Gastrocnemius medialis (tissue), 4 donors: ENCODE measurements around the gene BMPR2. TPM values are rescaled to one million over a fixed set of nuclear protein-coding genes. Genes with fewer than 3 reads are reported as not detected.

Source experiments
- ATAC-seq, 2 donors: fragments of 150-250 bp; one replicate each; pipeline ENCODE4 v1.9.1; 2016
- DNase-seq, 2 donors: peaks; one replicate each; pipeline ENCODE4 v3.0.0-alpha.2; 2019
- H3K27ac ChIP-seq, 4 donors: fragments of 200-600 bp; sonication (generic); 1 replicate in 1 of 4; 2 replicates in 3 of 4; pipeline ENCODE4 v1.5.1; 2016 to 2018; ENCODE audit warnings: mild to moderate bottlenecking in 2 of 4, moderate library complexity in 1 of 4
- H3K27me3 ChIP-seq, 3 donors: fragments of 200-600 bp; sonication (generic) in 2 of 3; 1 replicate in 1 of 3; 2 replicates in 2 of 3; pipeline versions ENCODE4 v1.5.1 to v1.6.0; 2016 to 2019; ENCODE audit warnings: mild to moderate bottlenecking in 1 of 3, moderate library complexity in 1 of 3
- H3K36me3 ChIP-seq, 2 donors: fragments of 200-600 bp; sonication (generic) in 1 of 2; one replicate each; pipeline ENCODE4 v1.5.1; 2017 to 2018
- H3K4me1 ChIP-seq, 2 donors: fragments of 200-600 bp; sonication (generic) in 1 of 2; one replicate each; pipeline ENCODE4 v1.5.1; 2016 to 2017; ENCODE audit warnings: mild to moderate bottlenecking in 2 of 2
- H3K4me3 ChIP-seq, 4 donors: fragments of 200-600 bp; sonication (generic) in 3 of 4; 1 replicate in 1 of 4; 2 replicates in 3 of 4; pipeline ENCODE4 v1.5.1; 2016 to 2019; ENCODE audit warnings: mild to moderate bottlenecking in 2 of 4
- H3K9me3 ChIP-seq, 3 donors: fragments of 200-600 bp; sonication (generic) in 2 of 3; 1 replicate in 1 of 3; 2 replicates in 2 of 3; pipeline ENCODE4 v1.5.1; 2016 to 2019
- POLR2A ChIP-seq, 2 donors: fragments of 450-650 bp; IDR thresholded peaks; one replicate each; pipeline ENCODE4 v1.6.1; 2017; ENCODE audit warnings: antibody characterized with exemption in 2 of 2, mild to moderate bottlenecking in 2 of 2, moderate library complexity in 2 of 2
- in situ Hi-C, 4 donors: fragments of 200-750 bp; cut with MboI; loops; one replicate each; pipeline versions ENCODE4 v1.15.0 to v1.8.0; 2017; ENCODE audit warnings: low sequenced_read_pairs in 4 of 4
- intact Hi-C: fragments of 100-400 bp; cut with DNase I; formaldehyde crosslinking; loops from one replicate; pipeline ENCODE4 v1.15.1; 2023; ENCODE audit warnings: low total_unique reads
- total RNA-seq, 4 donors: library from RNA; depleted of rRNA; stranded (reverse); fragments of >200 nt; gene quantifications; one replicate each; pipeline versions ENCODE4 v1.1.0 to v1.2.3, GENCODE V29; 2016
- TF ChIP-seq, protein P1 (sequence below), 5 experiments: fragments of 450-650 bp in 3 of 5; fragments of 200-600 bp in 2 of 5; sonication (generic) in 2 of 5; IDR thresholded peaks in 4 of 5; conservative IDR thresholded peaks in 1 of 5; 1 replicate in 4 of 5; 2 replicates in 1 of 5; pipeline ENCODE4 v1.5.1; 2016 to 2019; ENCODE audit warnings: antibody characterized with exemption in 5 of 5, mild to moderate bottlenecking in 3 of 5, moderate library complexity in 3 of 5

The BMPR2 gene
- total RNA-seq: 10 to 100 TPM; 25.0 to 35.0 (median 27.2) TPM

GRCh38 chr2:202375609-202376408 lies at the start of gene BMPR2:
Gene BMPR2, plus strand, starts transcription at chr2:202376327. Its CDS starts 1,148 bp downstream, at chr2:202377475.
- DNase-seq (peak; percentile 86 to 91), ATAC-seq (peak; percentile 78 to 81)
- in situ Hi-C loops: loop anchor here in 1 of 4 donors (25.0 kb wide), 1 partner anchor 589 kb away; the partner anchor contains the start of gene ALS2
- intact Hi-C loops: loop anchor here (1.0 to 10.0 kb wide), 6 partner anchors 95 to 1511 kb away; partner anchors contain the start of genes CLK1, FAM117B, NBEAL1 and NOP58
- Histone ChIP-seq H3K4me3 (peak within 1 kb of the TSS; percentile 82 to 95 (median 90)), H3K27ac (peak within 1 kb of the TSS; percentile 89 to 99 (median 97)), H3K9me3 (no peaks in the 10 kb centered on the region), H3K4me1 (peaks cover 19 to 22% of the 10 kb centered on the region in 2 donors), H3K27me3 (no peaks in the 10 kb centered on the region), H3K36me3 (no peaks in the 10 kb centered on the region)
- TF ChIP-seq POLR2A (IDR thresholded peaks at IDR 0.05): peak; percentile 85 to 92
- TF ChIP-seq, protein P1, sequence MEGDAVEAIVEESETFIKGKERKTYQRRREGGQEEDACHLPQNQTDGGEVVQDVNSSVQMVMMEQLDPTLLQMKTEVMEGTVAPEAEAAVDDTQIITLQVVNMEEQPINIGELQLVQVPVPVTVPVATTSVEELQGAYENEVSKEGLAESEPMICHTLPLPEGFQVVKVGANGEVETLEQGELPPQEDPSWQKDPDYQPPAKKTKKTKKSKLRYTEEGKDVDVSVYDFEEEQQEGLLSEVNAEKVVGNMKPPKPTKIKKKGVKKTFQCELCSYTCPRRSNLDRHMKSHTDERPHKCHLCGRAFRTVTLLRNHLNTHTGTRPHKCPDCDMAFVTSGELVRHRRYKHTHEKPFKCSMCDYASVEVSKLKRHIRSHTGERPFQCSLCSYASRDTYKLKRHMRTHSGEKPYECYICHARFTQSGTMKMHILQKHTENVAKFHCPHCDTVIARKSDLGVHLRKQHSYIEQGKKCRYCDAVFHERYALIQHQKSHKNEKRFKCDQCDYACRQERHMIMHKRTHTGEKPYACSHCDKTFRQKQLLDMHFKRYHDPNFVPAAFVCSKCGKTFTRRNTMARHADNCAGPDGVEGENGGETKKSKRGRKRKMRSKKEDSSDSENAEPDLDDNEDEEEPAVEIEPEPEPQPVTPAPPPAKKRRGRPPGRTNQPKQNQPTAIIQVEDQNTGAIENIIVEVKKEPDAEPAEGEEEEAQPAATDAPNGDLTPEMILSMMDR (IDR thresholded peaks at IDR 0.05 in 4 of 5, conservative IDR thresholded peaks at IDR 0.05 in 1 of 5): no peak

GRCh38 chr2:202327858-202328257 lies 48.3 kb upstream of the BMPR2 start:
- TF ChIP-seq POLR2A (IDR thresholded peaks at IDR 0.05): no peak
- TF ChIP-seq, protein P1 (IDR thresholded peaks at IDR 0.05 in 4 of 5, conservative IDR thresholded peaks at IDR 0.05 in 1 of 5): no peak
- H3K36me3 ChIP-seq: peaks cover 0 to 14% of the 10 kb centered on the region in 2 donors
- no peak for ATAC-seq
- no peak for DNase-seq
- no peak overlapping the region for H3K4me3 ChIP-seq
- H3K27ac ChIP-seq: no peak overlapping the region
- no peaks in the 10 kb centered on the region for H3K4me1 ChIP-seq
- in situ Hi-C loops: no loop called here
- intact Hi-C loops: no loop called here
- no peaks in the 10 kb centered on the region for H3K9me3 ChIP-seq
- H3K27me3 ChIP-seq: no peaks in the 10 kb centered on the region

DNA sequence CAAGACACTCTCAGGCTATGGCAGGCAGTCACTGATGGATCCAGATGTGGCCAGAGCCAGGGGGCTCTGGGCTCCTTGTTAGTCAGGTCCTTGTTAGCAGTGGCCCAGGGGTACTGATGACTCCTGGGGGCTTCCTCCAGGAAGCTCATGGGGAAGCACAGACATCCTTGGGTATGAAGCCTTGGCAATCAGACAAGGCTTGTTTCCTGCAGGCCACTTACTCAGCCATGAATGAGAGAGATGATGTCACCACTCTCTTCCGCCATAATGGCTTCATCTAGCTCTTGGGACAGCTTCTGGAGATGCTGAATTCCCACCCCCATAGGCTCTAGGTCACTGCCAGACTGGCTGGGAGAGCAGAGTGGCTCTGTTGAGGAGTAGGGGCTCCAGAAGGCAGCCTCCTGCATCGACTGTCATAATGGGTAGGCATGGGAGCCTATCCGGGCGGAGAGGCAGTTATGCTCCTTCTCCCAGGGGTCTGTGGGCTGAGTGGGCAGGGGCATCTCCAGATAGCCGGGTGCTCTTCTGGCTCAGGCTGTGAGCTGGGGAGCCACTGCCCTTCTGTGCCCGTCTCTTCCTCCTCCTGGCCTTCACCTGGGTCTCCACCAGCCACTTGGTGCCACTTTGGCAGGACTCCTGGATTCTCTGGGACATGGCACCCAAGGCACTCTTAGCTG lies 40.2 kb upstream of the BMPR2 start:
- TF ChIP-seq, protein P1 (IDR thresholded peaks at IDR 0.05 in 4 of 5, conservative IDR thresholded peaks at IDR 0.05 in 1 of 5): no peak
- no peak for TF ChIP-seq POLR2A (IDR thresholded peaks at IDR 0.05)
- ATAC-seq (no peak), DNase-seq (no peak)
- Histone ChIP-seq H3K27ac (no peak overlapping the region), H3K27me3 (no peaks in the 10 kb centered on the region), H3K9me3 (no peaks in the 10 kb centered on the region), H3K36me3 (no peaks in the 10 kb centered on the region), H3K4me3 (no peak overlapping the region), H3K4me1 (no peaks in the 10 kb centered on the region)
- in situ Hi-C loops (no loop called here), intact Hi-C loops (no loop called here)

DNA sequence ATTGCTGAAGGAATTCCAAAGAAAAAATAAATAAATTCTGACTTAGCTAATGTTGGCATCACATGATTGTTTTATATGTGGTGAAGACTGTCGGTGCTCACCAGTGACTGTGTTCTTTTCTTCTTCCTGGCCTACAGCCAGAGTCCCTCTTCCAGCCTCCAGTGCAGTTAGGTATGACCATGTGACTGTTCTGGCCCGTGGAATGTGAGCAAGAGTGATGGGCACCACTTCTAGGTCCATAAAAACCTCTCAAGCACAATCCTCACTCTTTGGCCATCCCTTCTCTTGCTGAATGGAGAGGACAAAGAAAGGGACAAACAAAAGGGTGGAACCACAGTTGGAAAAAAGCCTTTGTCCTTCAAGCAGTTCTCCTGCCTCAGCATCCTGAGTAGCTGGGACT lies 39.0 kb upstream of the BMPR2 start:
- TF ChIP-seq POLR2A (IDR thresholded peaks at IDR 0.05): no peak
- TF ChIP-seq, protein P1 (IDR thresholded peaks at IDR 0.05 in 4 of 5, conservative IDR thresholded peaks at IDR 0.05 in 1 of 5): no peak
- no peak for DNase-seq
- no peaks in the 10 kb centered on the region for H3K4me1 ChIP-seq
- H3K9me3 ChIP-seq: no peaks in the 10 kb centered on the region
- H3K27me3 ChIP-seq: no peaks in the 10 kb centered on the region
- in situ Hi-C loops: no loop called here
- no peaks in the 10 kb centered on the region for H3K36me3 ChIP-seq
- H3K27ac ChIP-seq: no peak overlapping the region
- no peak overlapping the region for H3K4me3 ChIP-seq
- no peak for ATAC-seq
- intact Hi-C loops: no loop called here
